ENCODE measurements around the gene HOXB5.

HOXB5 gene

GRCh38 chr17:48601539-48602425 is 8.2 kb upstream of the HOXB5 start:
- DNase-seq, result no peak

DNA sequence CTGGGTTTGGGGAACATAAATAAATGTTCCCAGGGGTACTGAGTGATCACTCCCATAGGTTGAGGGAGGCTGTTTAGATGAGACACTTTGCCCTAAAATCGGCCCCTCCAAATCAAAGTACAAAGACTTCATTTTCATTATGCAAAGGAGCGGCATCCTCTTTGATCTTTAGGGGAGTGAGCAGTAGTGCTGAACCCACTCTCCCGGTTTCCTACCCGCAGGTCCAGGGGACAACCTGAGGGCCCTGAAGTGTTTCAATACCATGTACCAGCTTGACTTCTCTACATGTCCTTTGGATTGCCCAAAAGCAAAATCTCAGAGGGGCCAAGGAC is 7.6 kb upstream of the HOXB5 start:
- intact Hi-C loops (cut with DNase I; ENCODE audit: low total_unique reads), result no loop called here
- no peak for TF ChIP-seq CTCF (IDR thresholded peaks at IDR 0.05)
- Histone ChIP-seq H3K4me1 (peaks cover 0 to 29% (median 19%) of the 10 kb centered on the region in 4 donors), H3K27me3 (peaks cover 0 to 100% of the 10 kb centered on the region in 2 donors), H3K27ac (no peak overlapping the region), H3K9me3 (no peaks in the 10 kb centered on the region), H3K4me3 (no peak overlapping the region), H3K36me3 (no peaks in the 10 kb centered on the region)
- DNase-seq, result no peak

More at GRCh38 chr17:48601539-48602425, 8.2 kb upstream of the HOXB5 start:
- Histone ChIP-seq H3K4me3 (no peak overlapping the region), H3K36me3 (no peaks in the 10 kb centered on the region), H3K27ac (no peak overlapping the region), H3K27me3 (peaks cover 0 to 100% of the 10 kb centered on the region in 2 donors), H3K9me3 (no peaks in the 10 kb centered on the region), H3K4me1 (peaks cover 0 to 28% (median 18%) of the 10 kb centered on the region in 4 donors)
- TF ChIP-seq CTCF (IDR thresholded peaks at IDR 0.05), result no peak
- intact Hi-C loops (cut with DNase I; ENCODE audit: low total_unique reads), result no loop called here

GRCh38 chr17:48600244-48601098 is 6.9 kb upstream of the HOXB5 start:
- Histone ChIP-seq H3K27me3 (peaks cover 0 to 100% of the 10 kb centered on the region in 2 donors), H3K27ac (no peak overlapping the region), H3K4me1 (peaks cover 0 to 33% (median 19%) of the 10 kb centered on the region in 4 donors), H3K36me3 (no peaks in the 10 kb centered on the region), H3K4me3 (no peak overlapping the region), H3K9me3 (no peaks in the 10 kb centered on the region)
- no peak for TF ChIP-seq CTCF (IDR thresholded peaks at IDR 0.05)
- intact Hi-C loops (cut with DNase I; ENCODE audit: low total_unique reads), result no loop called here
- DNase-seq, result no peak

DNA sequence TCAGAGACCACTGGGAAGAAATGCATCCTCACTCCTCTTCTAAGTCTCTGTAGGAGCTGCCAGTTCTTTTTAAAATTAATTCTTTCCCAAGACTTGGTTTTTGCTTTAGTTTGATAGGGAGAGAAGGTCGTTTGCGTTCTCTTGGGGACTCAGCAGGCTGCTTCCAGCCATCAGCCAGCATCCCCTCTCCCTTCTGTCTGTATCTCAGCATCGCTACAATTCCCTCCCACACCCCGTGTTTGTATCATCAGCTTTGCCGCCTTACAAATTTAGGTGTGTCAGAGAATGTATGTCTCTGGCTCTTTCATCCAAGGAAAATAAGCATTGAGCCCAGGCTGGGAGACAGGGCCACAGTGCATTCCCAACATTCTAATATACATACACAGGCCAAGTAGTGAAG is 5.8 kb upstream of the HOXB5 start:
- no peak for DNase-seq
- no peak overlapping the region for H3K27ac ChIP-seq
- no peaks in the 10 kb centered on the region for H3K36me3 ChIP-seq
- H3K4me3 ChIP-seq, result no peak overlapping the region
- no peaks in the 10 kb centered on the region for H3K9me3 ChIP-seq
- intact Hi-C loops (cut with DNase I; ENCODE audit: low total_unique reads), result no loop called here
- peaks cover 0 to 33% (median 19%) of the 10 kb centered on the region in 4 donors for H3K4me1 ChIP-seq
- H3K27me3 ChIP-seq, result peaks cover 0 to 100% of the 10 kb centered on the region in 2 donors
- TF ChIP-seq CTCF (IDR thresholded peaks at IDR 0.05), result no peak

DNA sequence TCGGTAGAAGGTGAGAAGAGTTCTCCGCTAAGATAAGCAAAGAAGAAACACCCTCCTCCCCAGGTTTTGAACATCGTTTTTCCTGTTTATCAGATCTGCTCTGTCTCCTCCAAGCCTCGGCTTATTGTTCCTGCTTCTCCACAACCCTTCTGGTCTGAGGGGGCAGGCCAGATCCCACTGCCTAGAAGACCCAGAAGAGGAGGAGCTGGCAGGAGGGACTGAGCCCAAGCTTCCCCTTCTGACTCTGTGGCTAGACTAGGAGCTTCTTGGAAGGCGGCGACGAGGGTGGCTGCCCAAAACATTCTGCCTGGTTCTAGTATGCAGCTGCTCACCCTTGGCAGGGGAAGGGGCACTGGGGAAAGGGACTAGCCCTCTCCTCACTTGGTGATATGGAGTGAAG is 5.2 kb upstream of the HOXB5 start:
- Histone ChIP-seq H3K4me3 (no peak overlapping the region), H3K9me3 (no peaks in the 10 kb centered on the region), H3K27ac (no peak overlapping the region), H3K4me1 (peaks cover 0 to 37% (median 21%) of the 10 kb centered on the region in 4 donors), H3K36me3 (no peaks in the 10 kb centered on the region), H3K27me3 (peaks cover 0 to 99% of the 10 kb centered on the region in 2 donors)
- intact Hi-C loops (cut with DNase I; ENCODE audit: low total_unique reads), result no loop called here
- no peak for TF ChIP-seq CTCF (IDR thresholded peaks at IDR 0.05)
- no peak for DNase-seq
